GM18870 (cell line): ENCODE data around the gene TLN1.

Source experiments
- ATAC-seq: cut with Tn5 transposase; IDR thresholded peaks from one replicate; pipeline ENCODE4 v1.9.1; 2021; ENCODE audit warnings: moderate library complexity; ENCODE audit not compliant: unreplicated experiment

TLN1 gene

DNA sequence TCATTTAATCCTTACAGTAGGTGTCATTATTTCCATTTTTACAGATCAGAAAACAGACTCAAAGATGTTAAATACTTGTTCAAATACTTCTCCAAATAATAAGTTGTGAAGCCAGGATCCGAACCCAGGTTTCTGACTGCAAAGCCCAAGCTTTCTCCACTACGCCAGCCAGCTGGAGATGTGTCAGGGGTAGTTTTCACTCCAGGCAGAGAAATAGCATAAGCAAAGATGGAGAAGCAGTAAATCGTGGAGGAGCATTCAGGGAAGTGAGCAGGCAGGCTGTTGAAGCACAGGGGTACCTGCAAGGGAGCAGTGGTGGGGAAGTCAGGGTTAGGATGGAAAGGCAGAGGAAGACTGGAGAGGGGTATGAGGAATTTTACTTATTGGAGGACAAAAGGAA lies 2.9 kb downstream of the TLN1 start:
- no peak for ATAC-seq

DNA sequence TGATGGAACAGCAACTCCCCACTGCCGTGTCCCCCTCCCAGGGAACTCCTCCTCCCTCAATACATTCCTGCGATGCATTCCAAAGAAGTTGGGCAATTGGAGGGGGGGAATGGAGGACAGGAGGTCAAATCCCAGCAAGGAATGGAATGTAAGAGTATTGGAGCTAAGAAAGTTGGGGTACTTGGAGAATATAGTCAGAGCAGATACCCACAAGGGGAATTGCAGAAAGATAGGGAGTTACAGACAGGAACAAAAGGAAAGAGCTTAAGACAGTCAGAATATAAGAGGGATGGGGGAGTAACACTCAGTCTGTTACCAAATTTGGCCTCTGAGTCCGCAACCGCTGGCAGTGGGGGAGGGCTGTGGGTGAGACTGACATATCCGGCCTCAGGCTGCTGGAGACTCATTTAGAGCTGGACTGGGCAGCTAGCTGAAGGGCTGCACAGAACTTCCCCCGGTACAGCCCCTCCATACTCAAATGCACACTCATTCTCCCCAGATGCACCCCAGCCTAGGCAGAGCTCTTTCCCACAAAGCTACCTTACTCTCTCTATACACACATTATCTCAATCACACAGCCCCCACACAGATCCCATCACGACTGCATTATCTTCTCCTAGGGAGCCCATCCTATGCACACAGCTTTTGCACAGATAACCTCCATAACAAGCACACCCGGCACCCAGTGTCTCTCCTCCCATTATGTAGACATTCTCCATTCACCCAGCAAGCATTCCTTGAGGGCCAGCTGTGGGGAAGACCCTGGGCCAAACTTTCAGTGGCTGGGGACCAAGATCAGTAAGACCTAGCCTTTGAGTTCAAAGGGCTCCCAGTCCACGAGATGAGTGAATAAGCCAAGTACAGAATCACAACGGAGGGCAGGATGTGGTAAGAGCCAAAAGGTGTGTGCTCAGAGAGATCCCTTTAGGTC lies 3.7 kb downstream of the TLN1 start:
- ATAC-seq, result no peak

DNA sequence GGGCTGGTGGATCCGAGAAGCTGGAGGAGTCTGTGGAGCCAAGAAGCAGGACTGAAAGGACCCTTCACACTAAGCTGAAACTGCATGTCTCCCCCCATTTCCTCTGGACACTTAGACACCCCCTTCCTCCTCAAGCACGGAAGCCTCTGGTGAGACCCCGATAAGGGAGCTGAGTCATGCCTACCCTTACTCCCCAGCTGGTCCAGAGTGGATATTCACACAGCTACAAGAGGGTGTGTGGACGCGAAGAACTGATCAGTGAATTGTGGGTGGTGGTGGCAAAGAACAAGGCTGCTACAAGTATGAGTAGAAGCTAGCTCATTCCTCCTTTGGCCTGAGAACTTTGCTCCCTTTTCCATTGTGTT lies 4.3 kb downstream of the TLN1 start:
- ATAC-seq, result no peak

DNA sequence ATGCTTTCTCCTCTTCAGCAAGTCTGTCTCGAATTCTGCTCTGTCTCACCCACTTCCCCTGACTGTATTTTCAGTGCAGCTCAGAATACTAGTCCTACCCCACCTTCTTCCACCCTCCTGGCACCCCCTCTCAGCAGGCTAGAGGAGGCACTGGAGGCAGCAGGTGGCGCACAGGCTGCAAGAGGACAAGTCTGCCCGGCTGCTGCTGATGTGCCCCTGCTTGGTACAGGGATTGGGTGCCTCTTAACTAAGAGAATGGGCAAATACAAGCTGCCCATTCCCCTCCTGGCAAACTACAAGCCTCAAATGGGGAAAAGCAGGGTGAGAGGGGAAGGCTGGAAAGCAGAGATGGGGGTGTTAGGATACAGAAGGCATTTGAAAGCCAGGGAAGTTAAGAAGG lies 5.1 kb downstream of the TLN1 start:
- ATAC-seq, result no peak

DNA sequence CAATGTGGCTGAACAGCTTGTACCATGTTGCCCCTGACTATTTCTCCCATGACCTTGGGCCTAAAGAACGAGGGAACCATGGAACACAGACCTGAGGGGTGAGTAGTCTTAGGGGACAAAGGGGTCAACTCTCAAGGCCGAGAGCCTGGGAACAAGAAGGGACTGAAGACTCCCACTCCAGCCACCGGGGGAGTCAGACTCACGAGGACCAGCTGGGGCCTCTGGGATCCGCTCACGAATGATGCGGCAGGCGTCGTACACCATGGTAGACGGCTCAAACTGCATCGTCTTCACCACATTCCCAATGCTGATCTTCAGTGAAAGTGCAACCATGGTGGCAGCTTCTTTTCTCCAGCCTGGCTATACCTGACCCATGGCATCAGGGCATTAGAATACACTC lies 6.6 kb downstream of the TLN1 start:
- ATAC-seq, result no peak

DNA sequence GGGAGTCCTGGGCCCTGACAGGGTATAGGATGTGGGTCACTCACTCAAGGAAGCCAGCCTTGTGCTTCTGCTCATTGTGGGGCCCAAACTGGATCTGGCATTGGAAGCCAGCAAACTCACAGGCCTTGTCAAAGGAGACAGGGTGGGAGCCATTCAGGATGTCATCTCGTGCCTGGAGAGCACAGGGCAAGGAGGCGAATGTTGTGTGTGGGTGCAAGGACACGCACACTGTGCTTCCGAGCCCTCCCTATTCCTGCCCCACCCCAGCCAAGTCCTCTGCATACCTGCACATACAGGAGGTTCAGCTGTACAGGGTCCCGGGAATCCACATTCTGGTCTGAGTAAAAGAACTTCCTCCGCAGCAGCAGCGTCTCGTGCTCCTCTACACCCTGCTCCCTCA lies 8.1 kb downstream of the TLN1 start:
- ATAC-seq, result no peak

DNA sequence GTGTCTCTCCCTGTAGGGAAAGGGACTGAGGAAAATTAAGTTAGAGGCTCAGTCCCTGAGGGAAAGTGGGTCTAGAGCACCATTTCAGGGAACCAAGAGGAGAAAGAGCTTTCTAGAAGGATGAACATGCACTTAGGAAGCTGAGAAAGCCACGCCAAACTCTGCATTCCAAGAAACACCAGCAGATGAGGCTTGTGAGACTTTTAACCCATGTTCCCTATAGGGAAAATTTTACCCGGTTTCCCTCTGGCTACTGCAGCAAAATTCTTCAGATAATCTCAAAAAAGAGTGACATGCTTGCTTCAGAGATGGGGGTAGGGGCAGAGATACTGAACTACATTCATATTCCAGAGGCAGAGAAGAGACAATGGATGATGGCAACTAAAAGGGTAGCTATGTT lies 8.6 kb downstream of the TLN1 start:
- ATAC-seq, result no peak

DNA sequence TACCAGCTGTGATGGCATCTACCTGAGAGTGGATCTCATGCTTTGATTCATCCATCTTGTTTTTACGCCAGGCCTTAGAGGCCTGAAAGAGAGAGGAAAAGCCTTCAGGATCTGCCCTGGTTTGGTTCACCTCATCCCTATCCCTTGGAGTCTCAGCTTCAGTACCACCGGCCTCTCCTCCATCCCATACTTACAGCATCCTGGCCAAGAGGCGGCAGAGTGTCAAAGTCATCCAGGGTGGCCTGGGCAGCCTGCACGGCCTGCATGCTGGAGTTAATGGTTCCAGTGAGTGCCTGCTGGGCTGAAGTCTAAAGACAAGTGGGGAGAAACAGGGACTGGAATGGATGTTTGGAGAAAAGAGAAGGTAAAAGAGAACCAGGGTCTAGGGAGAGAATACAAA lies 12.4 kb downstream of the TLN1 start:
- ATAC-seq, result no peak

DNA sequence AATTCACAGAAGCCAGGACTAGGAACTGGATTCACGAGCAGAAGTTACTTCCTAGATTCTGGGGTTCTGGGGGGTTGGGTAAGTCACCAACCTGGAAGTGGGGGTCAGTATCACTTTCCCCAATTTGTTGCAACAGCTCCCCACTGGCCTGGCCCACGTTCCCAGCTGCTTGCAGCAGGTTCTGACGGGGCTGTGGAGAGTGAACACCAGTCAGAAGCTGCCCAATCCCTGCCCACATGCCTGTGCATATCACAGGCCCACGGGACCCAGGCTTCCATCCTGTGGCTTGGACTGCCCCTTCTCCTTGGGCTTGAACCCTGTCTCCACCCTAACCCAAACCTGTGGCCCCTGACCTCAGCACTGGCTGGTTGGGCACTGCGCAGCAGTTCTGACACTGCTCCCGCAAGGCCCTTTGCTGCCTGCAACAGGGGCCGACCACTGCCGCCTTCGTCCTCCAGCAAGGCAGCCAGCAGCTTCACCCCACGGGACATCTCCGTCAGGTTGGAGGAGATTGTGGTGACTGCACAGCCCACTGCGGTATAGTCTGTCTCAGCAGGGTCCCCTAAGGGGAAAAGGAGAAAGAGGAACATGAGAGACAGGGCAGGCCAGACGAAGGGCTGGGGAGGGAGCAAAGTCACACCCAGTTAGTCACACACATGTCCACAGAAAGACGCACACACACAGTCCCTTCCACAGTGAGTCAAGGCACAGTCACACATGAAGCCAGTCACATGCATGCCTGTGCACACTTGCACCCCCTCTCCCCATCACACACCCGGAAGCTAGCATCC lies 13.1 kb downstream of the TLN1 start:
- no peak for ATAC-seq

DNA sequence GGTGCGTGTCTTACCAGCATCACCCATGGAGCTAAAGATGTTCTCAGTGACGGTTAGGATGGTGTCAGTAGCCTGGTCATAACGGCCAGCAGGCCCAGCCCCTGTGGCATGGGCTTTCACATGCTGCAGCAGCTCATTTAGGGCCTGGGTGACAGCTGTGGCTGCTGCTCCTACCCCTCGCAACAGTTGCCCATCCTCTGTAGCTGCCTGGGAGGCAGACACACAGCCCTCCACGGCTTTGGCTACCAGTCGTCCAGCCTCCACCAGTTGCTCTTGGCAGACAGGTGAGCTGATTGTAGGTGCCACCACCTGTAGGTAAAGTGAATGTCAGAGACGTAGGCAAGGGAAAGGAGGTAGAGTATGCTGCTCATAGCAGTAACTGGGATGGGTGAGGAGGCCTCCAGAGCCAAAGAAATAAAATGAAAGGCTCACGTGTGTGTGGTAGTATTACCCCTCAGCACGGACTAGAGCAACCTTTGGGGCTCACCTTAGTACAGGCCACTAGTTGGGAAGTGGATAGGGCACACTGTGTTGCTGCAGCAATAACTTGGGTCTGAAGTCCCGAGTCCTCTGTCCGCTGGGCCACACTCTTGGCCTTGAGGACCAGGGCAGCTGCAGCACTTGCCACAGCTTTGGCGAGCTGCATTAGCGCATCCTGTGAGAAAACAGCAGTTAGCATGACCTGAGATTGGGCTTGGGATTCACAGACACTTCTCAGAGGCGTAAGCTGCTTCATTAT lies 14.7 kb downstream of the TLN1 start:
- ATAC-seq, result no peak

DNA sequence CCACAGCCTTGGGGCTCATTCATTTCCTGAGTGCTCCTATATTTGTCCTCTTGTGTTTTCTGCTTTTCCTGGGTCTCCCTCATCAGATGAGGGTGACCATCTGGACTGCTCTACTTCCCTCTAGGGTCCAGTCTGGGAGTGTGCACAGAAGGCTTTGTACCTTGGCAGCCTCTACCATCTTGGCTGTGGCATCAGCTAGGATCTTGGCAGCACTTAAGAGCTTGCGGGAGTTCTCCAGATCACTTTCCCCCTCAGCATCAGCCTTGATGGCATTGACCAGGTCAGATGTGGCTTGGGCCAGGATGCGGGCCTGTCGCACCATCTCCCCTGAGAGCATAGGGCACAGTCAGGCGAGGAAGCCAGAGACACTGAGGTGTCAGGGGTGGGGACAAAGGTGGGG lies 15.8 kb downstream of the TLN1 start:
- no peak for ATAC-seq

DNA sequence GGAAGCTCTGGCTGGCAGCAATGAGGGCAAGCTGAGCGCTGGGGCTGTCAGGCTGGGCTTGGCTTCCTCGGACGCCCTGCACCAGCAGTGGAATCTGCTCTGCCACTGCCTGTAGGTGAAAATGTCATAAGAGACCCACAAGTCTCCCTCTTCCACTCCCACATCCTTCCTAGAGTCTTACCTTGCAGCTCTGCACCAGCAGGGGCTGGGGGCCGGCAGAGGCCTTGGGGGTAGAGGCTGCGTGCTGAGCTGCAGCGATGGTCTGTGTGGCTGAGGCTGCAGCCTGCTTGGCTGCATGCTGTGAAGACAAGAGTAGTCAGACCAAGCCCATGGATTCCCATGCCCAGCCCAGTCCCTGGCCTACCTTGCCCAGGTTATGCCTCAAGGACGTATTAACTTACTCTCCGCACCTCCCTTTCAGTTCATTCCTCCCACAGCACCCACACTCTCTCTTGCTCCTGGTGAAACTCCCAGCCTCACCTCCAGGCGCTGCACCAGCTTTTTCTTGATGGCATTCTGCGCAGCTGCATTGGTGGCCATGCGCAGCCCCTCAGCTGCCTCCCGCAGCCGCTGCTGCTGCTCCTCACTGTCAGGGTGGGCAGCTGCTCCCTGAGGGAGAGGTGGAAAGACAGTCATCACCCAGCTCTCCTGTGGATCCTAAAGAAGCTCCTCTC lies 17.3 kb downstream of the TLN1 start:
- ATAC-seq, result no peak

DNA sequence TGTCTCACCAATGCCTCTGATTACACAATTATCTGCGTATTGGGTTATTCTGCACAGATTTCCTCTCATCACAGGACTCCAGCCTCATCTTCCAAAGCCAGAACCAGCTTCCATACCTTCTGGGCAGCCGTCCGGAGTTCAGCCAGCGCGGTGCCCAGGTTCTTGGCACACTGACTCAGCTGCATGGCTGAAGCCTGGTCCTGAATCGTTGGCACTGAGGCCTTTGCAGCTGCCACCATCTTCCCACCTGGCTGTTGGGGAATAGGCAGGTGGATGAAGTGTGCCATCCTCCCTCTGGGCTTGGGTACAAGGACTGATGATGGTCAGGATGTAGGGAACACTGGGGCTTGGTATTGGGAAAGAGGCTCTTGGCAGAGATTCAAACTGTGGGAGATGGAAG lies 17.9 kb downstream of the TLN1 start:
- ATAC-seq, result no peak

DNA sequence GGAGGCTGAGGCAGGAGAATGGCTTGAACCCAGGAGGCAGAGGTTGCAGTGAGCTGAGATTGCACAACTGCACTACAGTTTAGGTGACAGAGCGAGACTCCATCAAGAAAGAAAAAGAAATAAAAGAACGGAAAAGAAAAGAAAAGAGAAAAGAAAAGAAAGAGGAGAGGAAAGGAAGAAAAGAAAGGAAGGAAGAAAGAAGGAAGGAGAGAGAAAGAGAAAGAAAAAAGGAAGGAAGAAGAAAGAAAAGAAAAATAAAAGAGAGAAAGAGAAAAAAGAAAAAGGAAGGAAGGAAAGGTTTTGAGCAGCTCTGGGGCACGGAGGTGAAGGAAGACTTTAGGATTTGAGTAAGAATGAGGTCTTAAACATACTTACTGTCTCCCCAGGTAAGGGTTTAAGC lies 18.4 kb downstream of the TLN1 start:
- ATAC-seq, result no peak

DNA sequence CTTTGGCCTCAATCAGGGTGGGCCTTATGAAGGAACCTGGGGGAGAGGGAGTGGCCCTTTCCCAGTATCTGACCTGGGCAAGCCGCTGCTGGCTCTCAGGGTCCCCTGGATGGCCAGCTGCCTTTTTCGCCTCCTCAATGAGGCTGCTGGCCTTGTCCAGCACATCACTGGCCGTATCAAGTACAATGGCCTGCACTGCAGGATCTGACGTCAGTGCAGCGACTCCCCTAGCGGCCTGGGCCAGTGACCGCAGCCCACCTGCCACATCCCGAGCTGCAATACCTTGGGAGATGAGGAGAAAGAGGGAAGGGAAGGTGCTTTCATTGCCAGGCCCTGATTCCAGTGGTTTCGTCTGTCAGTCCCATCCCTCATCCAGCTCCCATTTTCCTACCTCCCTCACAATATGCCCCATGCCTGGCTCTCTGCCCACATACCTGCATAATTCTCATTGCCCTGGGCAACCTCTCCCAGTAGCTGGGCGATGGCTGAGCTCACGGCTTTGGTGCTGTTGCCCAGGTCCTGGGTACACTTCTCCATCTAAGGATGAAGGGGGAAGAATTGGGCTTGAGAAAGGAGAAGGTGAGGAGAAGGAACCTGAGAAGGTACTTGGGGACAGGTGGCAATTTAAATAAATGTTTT lies 19.1 kb downstream of the TLN1 start:
- no peak for ATAC-seq

DNA sequence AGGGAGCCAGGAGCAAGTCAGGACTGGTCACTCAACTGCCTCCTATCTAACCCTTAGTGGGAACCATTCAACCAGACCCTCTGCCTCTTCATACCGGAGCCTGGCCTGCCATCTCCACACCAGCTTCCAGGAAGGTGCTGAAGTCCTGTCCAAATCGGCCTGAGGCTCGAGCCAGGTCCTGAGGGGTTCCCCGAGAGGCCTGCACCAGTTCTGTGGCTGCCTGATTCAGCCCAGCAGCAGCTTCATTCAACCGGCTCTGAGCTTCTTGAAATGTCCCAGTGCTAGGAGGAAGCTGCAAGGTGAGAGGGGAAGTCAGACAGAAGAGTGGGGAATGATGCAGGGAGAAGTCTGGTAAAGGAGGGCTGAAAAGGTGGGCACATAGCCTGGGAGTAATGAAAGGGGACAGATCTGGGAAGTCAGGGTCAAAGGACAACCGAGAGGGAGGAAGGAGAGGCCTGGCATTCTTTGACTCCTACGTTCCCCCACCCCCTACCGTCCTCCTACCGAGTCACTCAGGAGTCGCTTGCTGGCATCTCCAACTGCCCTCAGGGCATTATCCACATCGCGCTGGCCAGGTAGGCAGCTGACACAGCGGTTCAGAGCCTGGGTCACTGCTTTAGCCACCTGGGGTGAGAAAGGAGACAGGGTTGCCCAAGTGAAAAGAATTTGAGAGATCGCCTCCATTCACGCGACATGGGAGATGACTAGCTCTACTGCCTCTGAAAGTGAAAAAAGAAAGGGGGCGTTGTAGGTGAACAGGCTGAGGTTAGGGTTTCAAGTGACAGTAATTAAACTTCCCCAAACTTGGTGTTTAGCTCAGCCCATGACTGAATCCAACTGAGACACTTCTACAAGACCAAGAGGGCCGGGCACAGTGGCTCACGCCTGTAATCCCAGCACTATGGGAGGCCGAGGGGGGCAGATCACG lies 20.2 kb downstream of the TLN1 start:
- ATAC-seq, result no peak

DNA sequence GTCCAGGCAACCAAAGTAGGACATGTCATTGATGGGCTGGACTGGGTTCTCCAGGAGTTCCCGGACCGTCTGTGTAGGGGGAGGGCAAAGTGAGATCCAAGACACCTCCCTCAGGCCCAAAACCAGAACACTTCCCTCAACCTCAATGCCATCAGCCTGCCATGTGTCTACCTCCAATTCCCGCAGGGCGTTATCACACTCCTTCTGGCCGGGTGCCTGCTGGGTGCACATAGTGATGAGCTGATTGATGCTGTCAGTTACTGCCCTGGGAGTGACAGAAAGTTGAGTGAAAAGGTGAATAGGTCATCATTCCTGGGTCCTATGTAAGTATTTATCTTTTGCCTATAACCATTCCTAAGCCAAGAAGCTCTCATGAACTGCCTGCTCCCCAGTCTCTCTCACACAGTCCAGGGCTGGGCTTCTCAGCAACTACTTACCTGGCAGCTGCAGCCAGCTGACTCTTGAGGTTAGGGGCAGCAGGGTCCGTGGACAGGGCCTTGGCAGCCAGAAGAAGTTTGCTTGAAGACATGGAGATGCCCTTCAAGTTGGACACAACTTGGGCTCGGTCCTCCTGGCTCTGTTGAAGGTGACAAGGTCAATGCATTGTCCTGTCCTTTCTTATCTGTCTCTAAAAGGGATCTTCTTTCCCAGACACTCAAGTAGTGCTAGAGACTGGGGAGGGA lies 21.0 kb downstream of the TLN1 start:
- ATAC-seq, result no peak

DNA sequence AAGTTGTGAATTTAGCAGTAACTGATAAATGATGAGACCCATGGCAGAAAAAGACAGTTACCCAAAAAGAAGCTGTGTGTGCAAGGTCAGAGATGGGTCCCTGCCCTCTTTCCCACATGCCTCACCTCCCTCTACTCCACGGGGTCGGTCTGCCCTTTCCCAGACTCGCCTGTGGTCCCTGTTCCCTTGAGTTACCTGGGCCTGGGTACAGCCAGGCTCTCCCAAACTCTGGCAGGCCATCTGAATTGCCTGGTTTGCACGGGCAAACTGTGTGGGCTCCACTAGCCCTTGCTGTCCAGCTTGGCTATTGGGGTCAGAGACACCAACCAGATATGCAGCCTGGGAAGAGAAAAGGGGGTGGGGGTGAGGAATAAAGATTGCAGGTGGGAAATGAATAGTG lies 23.8 kb downstream of the TLN1 start:
- ATAC-seq, result no peak

DNA sequence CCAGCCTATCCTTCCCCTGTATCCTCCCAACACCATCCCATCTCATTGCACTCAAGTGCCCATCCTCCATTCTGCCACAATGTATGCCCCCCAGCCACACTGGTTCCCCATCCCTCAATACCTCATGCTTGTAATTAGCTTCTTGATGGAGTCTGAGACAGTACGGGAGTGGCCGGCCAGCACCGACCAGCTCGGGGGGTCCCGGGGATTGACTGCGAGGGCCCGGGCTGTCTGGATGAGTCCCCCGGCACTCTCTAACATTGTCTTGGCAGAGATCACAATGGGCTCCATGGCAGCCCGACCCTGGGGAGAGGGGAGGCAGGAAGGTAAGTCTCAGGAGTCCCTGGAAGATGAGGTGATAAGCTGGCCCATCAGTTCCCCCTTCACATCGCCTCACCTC lies 25.0 kb downstream of the TLN1 start:
- no peak for ATAC-seq
